Measurements from ENCODE around the gene LYRM9. TPM values are rescaled to one million over a fixed set of nuclear protein-coding genes. Genes with fewer than 3 reads are reported as not detected.
A peak's percentile ranks its signal among the peaks of the same experiment; 100 is the strongest.

LYRM9 gene
- total RNA-seq (ENCODE audit: low replicate concordance): 8.2 and 9.7 TPM in 2 replicates

DNA sequence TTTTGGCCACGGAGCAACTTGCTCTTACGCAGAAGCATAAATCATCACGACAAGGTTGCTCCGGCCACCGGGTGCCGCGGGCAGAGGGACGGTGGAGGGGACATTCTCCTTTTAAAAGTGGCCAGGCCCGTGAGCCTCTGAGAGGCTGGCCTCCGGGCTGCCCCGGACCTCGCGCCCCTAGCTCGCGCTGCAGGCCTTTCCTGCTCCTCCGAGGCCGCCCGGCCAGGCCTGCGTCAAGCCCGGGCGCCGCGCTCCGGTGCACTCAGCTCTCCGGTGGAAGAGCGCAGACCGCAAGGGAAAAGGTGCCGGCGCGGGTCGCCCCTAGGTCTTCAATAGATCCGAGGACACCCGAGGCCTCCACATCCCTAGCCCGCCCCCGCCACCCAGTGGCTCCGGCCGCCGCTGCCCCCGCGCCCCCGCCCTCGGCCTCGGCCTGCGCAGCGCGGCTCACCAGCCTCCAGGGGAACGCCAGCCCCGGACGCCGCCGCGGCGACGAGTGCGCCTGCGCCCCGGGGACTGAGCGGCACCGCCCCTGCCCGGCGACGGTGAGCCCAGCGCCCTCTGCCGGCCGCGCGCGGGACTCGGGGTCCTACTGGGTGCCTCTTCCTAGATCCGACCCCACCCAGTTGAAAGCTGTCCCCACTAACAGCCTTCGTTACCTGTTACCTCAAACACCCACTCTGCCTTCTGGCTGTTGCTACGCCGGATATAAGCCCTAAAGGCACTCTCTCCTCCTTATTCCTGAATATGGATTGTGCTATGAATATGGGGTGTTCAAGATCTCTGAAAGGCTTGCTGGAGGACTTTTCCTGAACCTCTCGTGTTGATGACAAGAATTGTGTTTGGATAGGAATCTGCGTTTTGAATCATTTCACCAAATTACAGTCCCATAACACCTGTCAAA is at the start of gene LYRM9:
Gene LYRM9 (minus strand): TSS at position 500 of the 904 bp plus-strand sequence. CDS start 10,671 bp downstream, outside the sequence.
- peak within 1 kb of the TSS; percentile 69 for H3K4me3 ChIP-seq (ENCODE audit: low read depth, low read length)
- TF ChIP-seq, protein P1, sequence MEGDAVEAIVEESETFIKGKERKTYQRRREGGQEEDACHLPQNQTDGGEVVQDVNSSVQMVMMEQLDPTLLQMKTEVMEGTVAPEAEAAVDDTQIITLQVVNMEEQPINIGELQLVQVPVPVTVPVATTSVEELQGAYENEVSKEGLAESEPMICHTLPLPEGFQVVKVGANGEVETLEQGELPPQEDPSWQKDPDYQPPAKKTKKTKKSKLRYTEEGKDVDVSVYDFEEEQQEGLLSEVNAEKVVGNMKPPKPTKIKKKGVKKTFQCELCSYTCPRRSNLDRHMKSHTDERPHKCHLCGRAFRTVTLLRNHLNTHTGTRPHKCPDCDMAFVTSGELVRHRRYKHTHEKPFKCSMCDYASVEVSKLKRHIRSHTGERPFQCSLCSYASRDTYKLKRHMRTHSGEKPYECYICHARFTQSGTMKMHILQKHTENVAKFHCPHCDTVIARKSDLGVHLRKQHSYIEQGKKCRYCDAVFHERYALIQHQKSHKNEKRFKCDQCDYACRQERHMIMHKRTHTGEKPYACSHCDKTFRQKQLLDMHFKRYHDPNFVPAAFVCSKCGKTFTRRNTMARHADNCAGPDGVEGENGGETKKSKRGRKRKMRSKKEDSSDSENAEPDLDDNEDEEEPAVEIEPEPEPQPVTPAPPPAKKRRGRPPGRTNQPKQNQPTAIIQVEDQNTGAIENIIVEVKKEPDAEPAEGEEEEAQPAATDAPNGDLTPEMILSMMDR (IDR thresholded peaks at IDR 0.05; ENCODE audit: insufficient read depth, low read length): peak; percentile 78
- DNase-seq (ENCODE audit: low read depth): peak; percentile 82

DNA sequence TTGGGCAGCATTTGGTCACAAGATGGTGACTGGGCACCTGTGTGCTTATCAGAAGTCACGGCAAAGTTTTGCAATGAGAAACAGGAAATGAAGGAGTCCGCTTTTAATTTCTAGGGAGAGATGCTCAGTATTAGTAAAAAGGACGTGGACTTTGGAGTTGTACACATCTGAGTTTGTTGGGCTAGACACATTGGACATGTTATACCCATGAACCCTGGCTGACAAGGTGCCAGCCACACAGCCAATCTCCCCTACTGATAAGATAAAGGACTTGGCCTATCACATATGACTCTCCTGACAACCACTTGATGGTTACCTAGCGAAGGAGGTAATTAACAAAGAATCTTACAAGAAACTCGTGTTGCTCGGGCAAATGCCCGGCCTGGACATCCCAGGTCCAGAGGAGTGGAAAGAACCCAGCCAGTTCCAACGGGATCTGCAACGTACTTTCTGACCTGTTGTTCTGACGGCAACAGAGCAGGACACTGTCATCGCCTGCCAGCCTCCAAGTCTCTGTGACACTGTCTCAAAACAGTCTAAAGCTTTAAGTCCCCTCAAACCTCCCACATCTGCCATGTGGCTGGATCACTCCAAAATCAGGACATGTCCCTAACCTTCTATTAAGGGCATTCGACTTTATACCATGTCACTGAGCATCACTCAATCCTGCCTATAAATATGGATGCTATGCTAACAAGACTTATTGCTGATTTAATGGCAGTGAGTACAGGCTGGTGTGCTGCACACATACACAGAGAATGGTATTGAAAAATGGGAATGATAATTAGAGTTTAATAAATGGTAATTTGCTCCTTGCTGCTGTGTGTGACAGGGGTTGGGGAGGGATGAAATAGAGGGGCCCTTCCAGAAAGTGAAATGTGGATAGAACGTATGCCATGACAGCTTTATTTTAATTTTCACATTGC is 47.6 kb upstream of the LYRM9 start:
- no peak overlapping the region for H3K4me3 ChIP-seq (ENCODE audit: low read depth, low read length)
- TF ChIP-seq, protein P1 (IDR thresholded peaks at IDR 0.05; ENCODE audit: insufficient read depth, low read length): no peak
- no peak for DNase-seq (ENCODE audit: low read depth)

DNA sequence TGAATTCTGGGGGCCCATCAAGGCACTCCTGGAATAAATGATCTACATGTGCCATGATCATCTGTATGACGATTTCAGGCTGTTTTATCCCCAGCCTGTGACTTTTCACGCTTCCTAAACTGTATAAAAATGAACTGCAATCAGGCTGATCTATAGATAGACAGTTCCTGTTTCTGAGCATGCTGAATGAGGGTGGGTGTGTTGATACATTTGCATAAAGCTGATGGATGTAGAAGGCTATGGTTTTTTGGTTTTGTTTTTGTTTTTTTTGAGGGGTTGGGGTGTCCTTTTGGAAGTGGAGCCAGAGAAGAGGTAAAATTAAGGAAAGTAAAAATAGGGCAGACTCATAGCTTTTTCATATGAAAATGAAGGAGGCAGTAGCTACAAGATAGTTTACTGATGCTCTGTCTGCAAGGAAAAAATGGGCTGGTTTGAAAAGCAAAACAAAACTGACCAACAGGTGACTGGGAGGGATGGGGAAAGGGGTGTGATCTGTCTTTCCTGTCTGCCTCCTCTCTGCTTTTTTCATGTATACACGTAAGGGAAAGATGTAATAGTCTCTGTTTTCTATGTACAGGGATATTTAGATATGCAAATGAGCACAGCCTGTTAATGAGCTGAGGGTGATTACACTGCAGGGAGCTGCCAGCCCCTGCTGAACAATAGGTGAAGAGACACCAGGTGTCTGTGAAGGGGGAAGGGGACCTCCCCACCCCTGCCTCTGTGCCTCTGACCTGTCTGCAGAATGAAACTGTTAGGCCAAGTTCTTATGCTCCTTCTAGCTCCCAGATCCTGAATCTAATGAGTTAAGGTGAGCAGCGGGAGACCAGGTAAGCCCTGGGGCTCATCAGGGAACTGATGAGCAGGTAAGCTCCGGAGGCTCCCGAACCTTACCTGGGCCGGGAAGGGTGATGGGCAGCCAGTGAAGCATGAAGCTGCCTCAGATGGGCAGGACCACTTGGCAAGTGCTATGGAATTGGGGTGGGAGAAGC is 46.6 kb upstream of the LYRM9 start:
- DNase-seq (ENCODE audit: low read depth): no peak

DNA sequence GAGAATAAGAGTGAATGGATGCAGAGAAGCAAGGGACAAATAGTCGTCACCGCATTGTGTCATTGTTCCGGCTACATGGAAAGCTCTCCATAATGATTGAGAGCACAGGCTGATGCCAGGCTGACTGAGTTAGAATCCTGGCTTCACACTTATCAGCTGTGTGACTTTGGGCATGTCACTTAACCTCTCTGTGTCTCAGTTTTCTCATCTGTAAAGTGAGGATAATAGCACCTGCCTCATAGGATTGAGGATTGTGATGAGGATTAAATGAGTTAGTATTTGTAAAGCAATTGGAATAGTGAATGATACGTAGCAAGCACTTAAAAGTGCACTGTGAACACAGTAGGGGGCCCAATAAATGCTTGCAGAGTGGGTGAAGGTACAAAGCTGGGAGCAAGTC is 45.7 kb upstream of the LYRM9 start:
- H3K4me3 ChIP-seq (ENCODE audit: low read depth, low read length): no peak overlapping the region
- DNase-seq (ENCODE audit: low read depth): no peak
- TF ChIP-seq, protein P1 (IDR thresholded peaks at IDR 0.05; ENCODE audit: insufficient read depth, low read length): no peak

More for the DNA sequence above, 46.6 kb upstream of the LYRM9 start:
- no peak overlapping the region for H3K4me3 ChIP-seq (ENCODE audit: low read depth, low read length)
- TF ChIP-seq, protein P1 (IDR thresholded peaks at IDR 0.05; ENCODE audit: insufficient read depth, low read length): no peak

DNA sequence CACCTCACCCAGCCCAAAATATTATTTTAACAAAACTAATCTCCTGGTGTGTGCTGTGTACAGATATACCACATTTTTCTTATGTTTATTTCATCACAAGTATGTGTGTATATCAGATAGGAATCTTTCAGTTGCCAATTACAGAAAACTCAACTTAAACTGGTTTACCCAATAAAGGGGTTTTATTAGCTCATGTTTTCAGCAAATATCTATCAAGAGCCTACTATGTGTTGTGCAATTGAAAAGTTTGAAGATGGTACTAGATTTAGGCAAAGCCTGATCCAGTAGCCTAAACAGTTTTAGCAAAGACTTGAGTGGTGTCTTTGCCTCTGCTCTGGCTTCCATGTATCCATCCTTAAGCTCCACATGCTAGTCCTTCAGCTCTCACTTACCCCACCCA is 45.1 kb upstream of the LYRM9 start:
- H3K4me3 ChIP-seq (ENCODE audit: low read depth, low read length): no peak overlapping the region
- TF ChIP-seq, protein P1 (IDR thresholded peaks at IDR 0.05; ENCODE audit: insufficient read depth, low read length): no peak
- DNase-seq (ENCODE audit: low read depth): no peak
